ENCODE measurements around the gene CBLL1.

- TF ChIP-seq, protein P1, sequence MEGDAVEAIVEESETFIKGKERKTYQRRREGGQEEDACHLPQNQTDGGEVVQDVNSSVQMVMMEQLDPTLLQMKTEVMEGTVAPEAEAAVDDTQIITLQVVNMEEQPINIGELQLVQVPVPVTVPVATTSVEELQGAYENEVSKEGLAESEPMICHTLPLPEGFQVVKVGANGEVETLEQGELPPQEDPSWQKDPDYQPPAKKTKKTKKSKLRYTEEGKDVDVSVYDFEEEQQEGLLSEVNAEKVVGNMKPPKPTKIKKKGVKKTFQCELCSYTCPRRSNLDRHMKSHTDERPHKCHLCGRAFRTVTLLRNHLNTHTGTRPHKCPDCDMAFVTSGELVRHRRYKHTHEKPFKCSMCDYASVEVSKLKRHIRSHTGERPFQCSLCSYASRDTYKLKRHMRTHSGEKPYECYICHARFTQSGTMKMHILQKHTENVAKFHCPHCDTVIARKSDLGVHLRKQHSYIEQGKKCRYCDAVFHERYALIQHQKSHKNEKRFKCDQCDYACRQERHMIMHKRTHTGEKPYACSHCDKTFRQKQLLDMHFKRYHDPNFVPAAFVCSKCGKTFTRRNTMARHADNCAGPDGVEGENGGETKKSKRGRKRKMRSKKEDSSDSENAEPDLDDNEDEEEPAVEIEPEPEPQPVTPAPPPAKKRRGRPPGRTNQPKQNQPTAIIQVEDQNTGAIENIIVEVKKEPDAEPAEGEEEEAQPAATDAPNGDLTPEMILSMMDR (IDR thresholded peaks at IDR 0.05): no peak
- TF ChIP-seq POLR2A (IDR thresholded peaks at IDR 0.05): no peak
Observed at GRCh38 chr7:107696330-107696946, 47.5 kb upstream of the CBLL1 start.

Data from Peyer's patch (tissue), 4 donors.